Esophagus (tissue), 2 donors: Measurements from ENCODE around the gene FAM53B. TPM values are rescaled to one million over a fixed set of nuclear protein-coding genes. Genes with fewer than 3 reads are reported as not detected.
A peak's percentile ranks its signal among the peaks of the same experiment; 100 is the strongest.

ENCODE experiments used
- H3K27ac ChIP-seq, 2 donors: one replicate each; pipeline ENCODE4 v1.5.1; 2013; ENCODE audit warnings: low read depth in 2 of 2, mild to moderate bottlenecking in 2 of 2, inconsistent platforms in 1 of 2, low read length in 1 of 2, moderate library complexity in 1 of 2
- H3K27me3 ChIP-seq, 2 donors: one replicate each; pipeline ENCODE4 v1.6.1; 2013; ENCODE audit warnings: low read length in 2 of 2, control low read depth in 1 of 2, mild to moderate bottlenecking in 1 of 2; ENCODE audit not compliant: insufficient read depth in 2 of 2, control insufficient read depth in 1 of 2
- H3K36me3 ChIP-seq, 2 donors: one replicate each; pipeline ENCODE4 v1.6.1; 2013; ENCODE audit warnings: low read length in 1 of 2; ENCODE audit not compliant: control insufficient read depth in 2 of 2, insufficient read depth in 2 of 2
- H3K4me1 ChIP-seq, 2 donors: one replicate each; pipeline ENCODE4 v1.6.1; 2013; ENCODE audit warnings: low read length in 1 of 2; ENCODE audit not compliant: control insufficient read depth in 2 of 2, insufficient read depth in 2 of 2
- H3K4me3 ChIP-seq, 2 donors: one replicate each; pipeline ENCODE4 v1.5.1; 2013; ENCODE audit warnings: low read length in 2 of 2, mild to moderate bottlenecking in 2 of 2, low read depth in 1 of 2, moderate library complexity in 1 of 2
- H3K9me3 ChIP-seq, 2 donors: one replicate each; pipeline ENCODE4 v1.6.1; 2013; ENCODE audit warnings: mild to moderate bottlenecking in 2 of 2, low read depth in 1 of 2, low read length in 1 of 2, moderate library complexity in 1 of 2; ENCODE audit not compliant: control insufficient read depth in 2 of 2, insufficient read depth in 1 of 2
- WGBS, 2 donors: extraction: QIAGEN DNeasy Blood & Tissue Kit; methylation state at CpG; one replicate each; pipeline ENCODE4 v1.1.7; 2013; 5-methylcytosine and 5-hydroxymethylcytosine counted together
- polyA plus RNA-seq, 2 donors: library from polyadenylated mRNA; stranded (reverse); fragments of 200-250 nt; gene quantifications; one replicate each; pipeline ENCODE4 v1.2.3, GENCODE V29; 2013
- donor health status: healthy with polysubstance abuse.
- donor health status: Bipolar disorder and iron deficiency.

FAM53B gene
- polyA plus RNA-seq, 2 donors = 9.0 to 16.8 TPM

DNA sequence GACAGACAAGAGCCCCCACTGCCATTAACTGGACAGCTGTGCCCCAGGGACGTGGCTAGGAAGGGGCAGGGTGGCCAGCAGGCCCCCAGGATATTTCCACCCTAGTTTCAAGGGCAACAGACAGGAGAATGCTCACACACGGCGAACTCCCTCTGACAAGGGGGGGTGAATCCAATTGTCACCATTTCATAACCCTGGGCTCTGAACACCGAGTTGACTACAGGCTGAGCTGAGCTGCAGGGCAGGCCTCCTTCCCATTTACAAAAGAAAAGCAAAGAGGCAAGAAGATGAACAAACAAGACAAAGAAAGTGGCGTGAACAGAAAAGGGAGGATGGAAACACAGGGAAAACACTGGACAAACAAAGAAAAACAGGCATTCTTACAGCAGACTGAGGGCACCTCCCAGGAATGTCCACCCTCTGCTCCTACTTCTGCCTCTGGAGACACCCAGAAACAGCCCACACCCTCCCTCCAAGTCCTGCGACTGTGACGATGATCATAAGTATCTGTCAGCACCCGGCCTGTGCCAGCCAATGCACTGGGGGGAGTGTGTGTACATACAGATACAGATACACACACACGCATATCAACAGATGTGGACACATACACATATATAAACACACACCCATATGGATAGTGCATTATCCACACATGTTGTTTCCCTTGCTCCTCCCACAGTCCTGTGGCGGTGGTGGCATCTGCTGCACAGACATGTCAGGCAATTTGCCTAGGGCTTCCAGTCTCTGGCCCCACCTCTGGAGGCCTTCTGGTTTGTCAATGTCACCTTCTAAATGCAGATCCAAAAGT lies 66.2 kb downstream of the FAM53B start:
- Histone ChIP-seq H3K4me3 (no peak overlapping the region), H3K27me3 (no peaks in the 10 kb centered on the region), H3K4me1 (peaks cover 11 to 33% of the 10 kb centered on the region in 2 donors), H3K9me3 (no peaks in the 10 kb centered on the region), H3K36me3 (peaks cover 3 to 25% of the 10 kb centered on the region in 2 donors), H3K27ac (peak overlapping the region in 1 of 2 donors; percentile 34)
- 49 to 62% methylated on average over 10 of the region's 10 CpGs for WGBS, 2 donors

- H3K4me3 ChIP-seq = no peak overlapping the region
- no peaks in the 10 kb centered on the region for H3K9me3 ChIP-seq
- WGBS, 2 donors = 89 to 90% methylated on average over 10 of the region's 10 CpGs
- peaks cover 11 to 35% of the 10 kb centered on the region in 2 donors for H3K4me1 ChIP-seq
- H3K36me3 ChIP-seq = peaks cover 3 to 25% of the 10 kb centered on the region in 2 donors
- no peaks in the 10 kb centered on the region for H3K27me3 ChIP-seq
- H3K27ac ChIP-seq = peak overlapping the region in 1 of 2 donors; percentile 34
Measured at GRCh38 chr10:124677293-124677699, 66.9 kb downstream of the FAM53B start.

DNA sequence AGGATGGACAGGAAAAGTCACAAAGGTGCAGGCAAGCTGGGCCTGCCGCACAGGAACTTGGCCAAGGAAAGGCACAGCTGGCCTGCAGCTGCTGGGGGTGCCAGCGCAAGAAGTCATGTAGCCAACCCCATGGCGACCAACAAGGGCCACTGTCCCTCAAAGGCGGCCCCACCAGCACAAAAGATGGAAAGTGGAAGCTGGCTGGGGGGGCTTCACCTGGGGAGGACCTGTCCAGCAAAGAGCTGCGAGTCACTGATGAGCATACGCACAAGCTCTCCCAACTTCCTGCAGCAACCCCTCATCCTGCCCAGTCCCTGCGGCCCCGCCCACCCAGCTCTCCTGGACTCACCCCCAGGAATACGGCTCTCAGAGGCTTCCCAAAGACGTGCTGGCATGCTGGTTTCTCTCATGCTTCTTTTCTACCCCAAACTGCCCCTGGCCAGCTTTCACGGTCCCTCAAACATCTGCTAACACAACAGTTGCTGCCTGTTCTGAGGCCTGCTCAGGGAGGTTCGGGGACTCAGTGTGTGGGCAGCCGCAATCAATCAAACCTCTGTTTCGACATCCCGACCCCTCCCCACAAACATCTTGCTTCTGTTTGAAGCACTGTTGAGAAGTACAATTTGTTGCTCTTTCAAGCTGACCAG lies 67.6 kb downstream of the FAM53B start:
- peaks cover 14 to 38% of the 10 kb centered on the region in 2 donors for H3K4me1 ChIP-seq
- peaks cover 3 to 19% of the 10 kb centered on the region in 2 donors for H3K36me3 ChIP-seq
- no peaks in the 10 kb centered on the region for H3K27me3 ChIP-seq
- no peak overlapping the region for H3K27ac ChIP-seq
- H3K9me3 ChIP-seq = no peaks in the 10 kb centered on the region
- no peak overlapping the region for H3K4me3 ChIP-seq
- WGBS, 2 donors = 75 to 77% methylated on average over 14 to 15 of the region's 15 CpGs

- H3K4me3 ChIP-seq = no peak overlapping the region
- peaks cover 3 to 17% of the 10 kb centered on the region in 2 donors for H3K36me3 ChIP-seq
- H3K4me1 ChIP-seq = peaks cover 14 to 44% of the 10 kb centered on the region in 2 donors
- H3K9me3 ChIP-seq = no peaks in the 10 kb centered on the region
- no peaks in the 10 kb centered on the region for H3K27me3 ChIP-seq
- 89 to 90% methylated on average over 4 of the region's 4 CpGs for WGBS, 2 donors
- no peak overlapping the region for H3K27ac ChIP-seq
Measured at GRCh38 chr10:124675824-124676223, 68.4 kb downstream of the FAM53B start.

GRCh38 chr10:124675261-124675660 lies 68.9 kb downstream of the FAM53B start:
- WGBS, 2 donors = 75 to 81% methylated on average over 6 of the region's 6 CpGs
- Histone ChIP-seq H3K27ac (no peak overlapping the region), H3K4me3 (no peak overlapping the region), H3K27me3 (no peaks in the 10 kb centered on the region), H3K36me3 (peaks cover 3 to 13% of the 10 kb centered on the region in 2 donors), H3K9me3 (no peaks in the 10 kb centered on the region), H3K4me1 (peaks cover 14 to 46% of the 10 kb centered on the region in 2 donors)

DNA sequence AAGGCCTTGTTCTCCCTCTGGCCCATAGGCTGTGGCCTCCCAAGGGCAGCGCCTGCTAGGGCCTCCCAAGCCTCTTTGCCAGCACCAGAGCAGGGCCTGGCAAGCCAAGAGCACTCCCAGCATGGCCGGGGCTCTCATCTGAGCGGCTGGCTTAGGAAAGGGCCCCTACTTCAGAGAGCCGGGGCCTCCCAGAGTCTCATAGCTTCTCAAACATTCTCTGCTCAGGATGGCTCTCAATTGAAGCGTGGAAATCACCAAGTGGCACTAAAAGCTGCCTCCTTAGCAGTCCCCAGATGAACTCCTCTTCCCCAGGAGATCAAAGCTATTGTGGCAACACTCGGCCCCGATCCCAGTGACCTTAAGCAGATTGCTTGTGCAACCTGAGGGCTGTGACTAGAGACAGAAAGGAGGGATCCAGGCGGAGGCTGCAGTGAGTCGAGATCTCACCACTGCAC lies 69.4 kb downstream of the FAM53B start:
- H3K36me3 ChIP-seq = peaks cover 3 to 11% of the 10 kb centered on the region in 2 donors
- 83 to 85% methylated on average over 9 of the region's 9 CpGs for WGBS, 2 donors
- H3K27me3 ChIP-seq = no peaks in the 10 kb centered on the region
- H3K27ac ChIP-seq = no peak overlapping the region
- no peak overlapping the region for H3K4me3 ChIP-seq
- peaks cover 17 to 46% of the 10 kb centered on the region in 2 donors for H3K4me1 ChIP-seq
- H3K9me3 ChIP-seq = no peaks in the 10 kb centered on the region

- WGBS, 2 donors = 63 to 73% methylated on average over 16 of the region's 16 CpGs
- Histone ChIP-seq H3K4me1 (peaks cover 15 to 40% of the 10 kb centered on the region in 2 donors), H3K4me3 (no peak overlapping the region), H3K36me3 (peaks cover 0 to 11% of the 10 kb centered on the region in 2 donors), H3K27me3 (no peaks in the 10 kb centered on the region), H3K27ac (peak overlapping the region; percentile 11 to 48), H3K9me3 (no peaks in the 10 kb centered on the region)
Measured at GRCh38 chr10:124672181-124672638, 72.0 kb downstream of the FAM53B start.

- Histone ChIP-seq H3K36me3 (peaks cover 0 to 11% of the 10 kb centered on the region in 2 donors), H3K4me3 (no peak overlapping the region), H3K9me3 (no peaks in the 10 kb centered on the region), H3K27ac (peak overlapping the region in 1 of 2 donors; percentile 71), H3K4me1 (peaks cover 17 to 39% of the 10 kb centered on the region in 2 donors), H3K27me3 (no peaks in the 10 kb centered on the region)
- WGBS, 2 donors = 40 to 43% methylated on average over 8 of the region's 8 CpGs
Measured at GRCh38 chr10:124671486-124672075, 72.6 kb downstream of the FAM53B start.

DNA sequence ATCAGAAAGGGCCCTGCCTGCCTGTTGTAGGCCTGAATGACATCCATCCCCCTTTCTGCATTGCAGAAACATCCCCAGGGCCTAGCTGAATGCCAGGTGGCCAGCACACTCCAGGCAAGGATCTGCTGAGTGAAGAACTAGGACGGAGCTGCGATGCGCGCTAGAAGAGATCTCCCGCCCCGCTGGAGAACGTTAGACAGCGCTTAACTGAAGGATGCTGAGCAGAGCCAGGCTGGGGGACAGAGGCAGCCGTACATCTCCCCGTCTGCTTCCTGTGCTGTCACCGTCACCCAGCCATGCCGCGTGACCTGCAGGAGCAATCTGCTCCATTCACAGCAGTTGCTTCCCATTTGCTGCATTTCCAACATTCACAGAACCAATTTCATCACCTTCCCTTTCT lies 73.3 kb downstream of the FAM53B start:
- no peak overlapping the region for H3K4me3 ChIP-seq
- peaks cover 14 to 44% of the 10 kb centered on the region in 2 donors for H3K4me1 ChIP-seq
- peak overlapping the region in 1 of 2 donors; percentile 71 for H3K27ac ChIP-seq
- no peaks in the 10 kb centered on the region for H3K9me3 ChIP-seq
- H3K27me3 ChIP-seq = no peaks in the 10 kb centered on the region
- WGBS, 2 donors = 86 to 89% methylated on average over 13 of the region's 13 CpGs
- H3K36me3 ChIP-seq = peaks cover 0 to 8% of the 10 kb centered on the region in 2 donors
